ENCODE data around the gene NEK9. TPM values are rescaled to one million over a fixed set of nuclear protein-coding genes. Genes with fewer than 3 reads are reported as not detected.

NEK9 gene
- total RNA-seq, 1 donor from 2014 or later, result 113 TPM

DNA sequence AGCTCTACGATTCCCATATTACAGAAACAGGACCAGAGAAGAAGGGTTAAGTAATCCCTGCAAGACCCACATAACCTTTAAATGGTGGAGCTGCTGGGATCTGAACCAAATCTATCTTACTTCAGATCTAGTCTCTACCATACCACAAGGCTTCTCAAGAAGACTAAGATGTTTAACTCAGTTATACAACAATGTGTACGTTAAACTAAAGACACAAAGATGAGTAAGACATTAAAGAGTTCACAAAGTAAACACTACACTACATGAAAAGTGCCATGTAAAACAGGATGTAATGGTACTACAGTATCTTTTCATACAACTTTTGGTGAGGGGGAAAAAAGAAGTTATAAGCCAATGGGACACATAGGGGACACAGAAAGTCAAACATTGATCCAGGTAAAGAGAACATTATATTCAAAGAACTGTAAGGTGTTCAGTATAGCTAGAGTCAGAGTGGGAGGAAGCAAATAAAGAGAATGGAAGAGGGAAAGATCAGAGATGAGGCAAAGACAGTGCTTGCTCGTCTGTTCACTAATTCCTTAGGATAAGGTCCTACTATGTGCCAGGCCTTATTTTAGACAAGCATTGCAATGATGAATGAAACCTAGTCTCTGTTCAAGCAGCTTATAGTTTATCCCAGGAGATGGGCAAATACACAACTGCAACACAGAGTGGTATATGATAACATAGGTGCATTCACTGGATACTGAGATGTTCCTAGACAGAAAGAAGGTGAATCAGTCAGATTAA is 41.9 kb upstream of the NEK9 start:
- no peak for DNase-seq (ENCODE audit: low read depth, low spot score)
- H3K27ac Mint-ChIP-seq (ENCODE audit: unreplicated experiment), result no peak overlapping the region
- peaks cover 3% of the 10 kb centered on the region for H3K36me3 Mint-ChIP-seq (ENCODE audit: low read depth)
- TF ChIP-seq CTCF (conservative IDR thresholded peaks at IDR 0.05), result no peak
- peaks cover 38% of the 10 kb centered on the region for H3K4me1 Mint-ChIP-seq
- no peak overlapping the region for H3K4me3 Mint-ChIP-seq
- H3K27me3 Mint-ChIP-seq (ENCODE audit: low read depth), result no peaks in the 10 kb centered on the region
- no peaks in the 10 kb centered on the region for H3K9me3 Mint-ChIP-seq

DNA sequence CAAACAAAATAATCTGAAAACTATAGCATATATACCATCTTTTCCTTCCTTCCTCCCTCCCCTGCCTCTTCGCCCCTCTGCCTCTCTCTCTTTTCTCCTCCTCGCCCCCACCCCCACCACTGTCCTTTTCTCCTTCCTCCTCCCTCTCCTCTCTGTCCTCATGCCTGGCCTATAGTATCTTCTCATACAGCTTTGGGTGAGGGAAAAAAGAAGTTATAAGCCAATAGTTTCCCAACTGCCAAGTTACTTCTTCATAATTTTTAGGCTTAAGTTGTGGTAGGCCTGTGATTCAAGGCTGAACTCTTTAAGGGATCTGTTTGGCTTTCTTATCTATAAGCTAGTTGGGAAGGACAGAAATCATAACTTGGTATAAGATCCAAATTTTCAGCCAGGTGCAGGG is 40.5 kb upstream of the NEK9 start:
- Mint-ChIP-seq H3K4me3 (no peak overlapping the region), H3K9me3 (no peaks in the 10 kb centered on the region), H3K27ac (ENCODE audit: unreplicated experiment) (no peak overlapping the region), H3K27me3 (ENCODE audit: low read depth) (no peaks in the 10 kb centered on the region), H3K4me1 (peaks cover 38% of the 10 kb centered on the region), H3K36me3 (ENCODE audit: low read depth) (peaks cover 3% of the 10 kb centered on the region)
- no peak for TF ChIP-seq CTCF (conservative IDR thresholded peaks at IDR 0.05)
- no peak for DNase-seq (ENCODE audit: low read depth, low spot score)

DNA sequence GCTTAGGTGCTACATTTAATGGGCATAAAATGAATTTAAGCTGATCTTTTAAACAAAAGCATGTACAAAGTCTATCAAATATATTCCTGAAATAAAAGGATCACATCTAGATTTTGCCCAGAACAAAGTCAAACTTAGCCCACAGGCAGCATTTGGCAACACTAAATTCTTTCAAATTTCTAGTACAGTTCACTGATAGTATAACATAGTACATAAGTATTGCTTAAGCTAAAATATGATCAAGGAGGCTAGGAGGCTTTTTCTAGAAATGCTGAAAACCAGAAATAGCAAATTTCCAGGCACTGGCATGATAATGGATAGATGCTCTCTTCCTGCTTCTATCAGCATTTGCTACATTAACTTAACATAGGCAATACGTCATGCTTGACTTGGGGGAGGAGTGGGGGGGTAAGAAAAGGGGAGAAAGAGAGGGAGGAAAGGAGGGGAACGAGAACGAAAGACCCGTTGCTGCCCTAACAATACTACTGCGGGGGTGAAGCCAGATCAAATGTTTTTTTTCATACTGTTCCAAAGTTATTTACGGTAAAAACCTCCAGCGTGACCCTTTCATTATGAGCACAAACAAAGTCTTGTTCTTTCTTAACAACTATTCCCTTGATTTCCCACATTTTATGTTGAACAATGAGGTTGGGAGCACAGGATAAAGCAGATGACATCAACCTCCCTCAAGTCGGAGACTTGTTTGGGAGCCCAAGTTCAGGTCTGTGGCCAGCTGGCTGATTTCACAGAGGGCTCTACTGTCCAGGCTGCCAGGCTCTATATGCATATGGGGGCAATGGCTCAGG is 38.9 kb upstream of the NEK9 start:
- Mint-ChIP-seq H3K27ac (ENCODE audit: unreplicated experiment) (peak overlapping the region; percentile 45), H3K9me3 (no peaks in the 10 kb centered on the region), H3K4me3 (peak overlapping the region; percentile 16), H3K27me3 (ENCODE audit: low read depth) (no peaks in the 10 kb centered on the region), H3K36me3 (ENCODE audit: low read depth) (peaks cover under 1% of the 10 kb centered on the region), H3K4me1 (peaks cover 30% of the 10 kb centered on the region)
- no peak for TF ChIP-seq CTCF (conservative IDR thresholded peaks at IDR 0.05)
- no peak for DNase-seq (ENCODE audit: low read depth, low spot score)

GRCh38 chr14:75164809-75165208 is 38.0 kb upstream of the NEK9 start:
- Mint-ChIP-seq H3K27me3 (ENCODE audit: low read depth) (no peaks in the 10 kb centered on the region), H3K4me1 (peaks cover 29% of the 10 kb centered on the region), H3K36me3 (ENCODE audit: low read depth) (no peaks in the 10 kb centered on the region), H3K27ac (ENCODE audit: unreplicated experiment) (no peak overlapping the region), H3K9me3 (no peaks in the 10 kb centered on the region), H3K4me3 (no peak overlapping the region)
- DNase-seq (ENCODE audit: low read depth, low spot score), result no peak
- no peak for TF ChIP-seq CTCF (conservative IDR thresholded peaks at IDR 0.05)

- DNase-seq (ENCODE audit: low read depth, low spot score), result no peak
- H3K4me3 Mint-ChIP-seq, result no peak overlapping the region
- H3K36me3 Mint-ChIP-seq (ENCODE audit: low read depth), result no peaks in the 10 kb centered on the region
- no peaks in the 10 kb centered on the region for H3K9me3 Mint-ChIP-seq
- H3K4me1 Mint-ChIP-seq, result peaks cover 29% of the 10 kb centered on the region
- TF ChIP-seq CTCF (conservative IDR thresholded peaks at IDR 0.05), result no peak
- H3K27ac Mint-ChIP-seq (ENCODE audit: unreplicated experiment), result no peak overlapping the region
- H3K27me3 Mint-ChIP-seq (ENCODE audit: low read depth), result no peaks in the 10 kb centered on the region
Measured at GRCh38 chr14:75163677-75164076, 36.8 kb upstream of the NEK9 start.

Measured in neural crest cell (in vitro differentiated cells).